NCI-H1694 (cell line): ENCODE results near the gene SLC9A3.
A peak's percentile ranks its signal among the peaks of the same experiment; 100 is the strongest.
"Not testable (repeated sequence)": the region's sequence is repeated elsewhere in the genome, so short reads cannot be mapped to it uniquely, and the experiment has no call there.

ENCODE experiments used
- DNase-seq: peaks from one replicate; lab custom pipeline; 2025; lab: John Stamatoyannopoulos, UW

Gene SLC9A3

DNA sequence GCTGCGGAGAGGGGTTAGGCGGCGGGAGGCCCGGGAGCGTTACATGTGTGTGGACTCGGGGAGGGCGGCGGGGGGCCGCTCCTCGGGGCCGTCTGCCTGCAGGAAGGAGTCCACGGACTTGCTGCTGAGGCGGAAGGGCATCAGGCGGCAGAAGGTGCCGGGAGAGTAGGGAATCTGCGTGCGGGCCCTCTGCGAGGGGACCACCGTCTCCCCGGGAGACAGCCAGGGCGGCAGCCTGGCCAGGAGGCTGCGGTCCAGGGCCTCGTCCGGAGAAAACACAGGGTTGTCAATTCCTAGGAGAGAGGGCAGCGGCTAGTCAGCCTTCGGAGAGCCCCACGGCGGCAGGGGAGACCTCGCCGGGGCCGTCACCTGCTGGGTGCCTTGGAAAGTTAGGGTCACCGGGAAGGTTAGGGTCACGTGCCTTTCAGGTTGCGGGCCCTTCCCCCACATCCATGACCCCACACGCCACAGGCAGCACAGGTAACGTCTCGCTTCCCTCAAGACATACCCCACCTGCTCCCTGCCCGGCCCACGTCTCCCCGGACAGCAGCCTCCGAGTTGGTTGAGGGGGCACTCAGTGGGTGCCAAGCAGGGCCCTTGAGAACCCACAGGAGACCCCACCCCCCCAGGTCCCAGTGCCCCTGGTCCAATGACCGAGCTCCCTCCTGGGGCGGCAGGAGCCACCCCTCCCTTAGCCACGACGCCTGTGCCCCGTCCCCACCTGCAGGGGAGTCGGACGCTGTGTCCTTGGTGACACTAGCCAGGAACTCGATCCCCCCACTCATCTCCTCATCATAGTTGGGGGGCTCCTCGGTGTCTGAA is 49.2 kb downstream of the SLC9A3 start:
- DNase-seq = no peak

DNA sequence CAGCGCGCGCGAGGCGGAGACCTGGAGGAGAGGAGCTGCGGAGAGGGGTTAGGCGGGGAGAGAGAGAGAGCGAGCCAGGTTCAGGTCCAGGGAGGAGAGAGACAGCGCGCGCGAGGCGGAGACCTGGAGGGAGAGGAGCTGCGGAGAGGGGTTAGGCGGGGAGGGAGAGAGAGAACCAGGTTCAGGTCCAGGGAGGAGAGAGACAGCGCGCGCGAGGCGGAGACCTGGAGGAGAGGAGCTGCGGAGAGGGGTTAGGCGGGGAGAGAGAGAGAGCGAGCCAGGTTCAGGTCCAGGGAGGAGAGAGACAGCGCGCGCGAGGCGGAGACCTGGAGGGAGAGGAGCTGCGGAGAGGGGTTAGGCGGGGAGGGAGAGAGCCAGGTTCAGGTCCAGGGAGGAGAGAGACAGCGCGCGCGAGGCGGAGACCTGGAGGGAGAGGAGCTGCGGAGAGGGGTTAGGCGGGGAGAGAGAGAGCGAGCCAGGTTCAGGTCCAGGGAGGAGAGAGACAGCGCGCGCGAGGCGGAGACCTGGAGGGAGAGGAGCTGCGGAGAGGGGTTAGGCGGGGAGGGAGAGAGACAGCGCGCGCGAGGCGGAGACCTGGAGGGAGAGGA is 49.9 kb downstream of the SLC9A3 start:
- DNase-seq = not testable (repeated sequence)

DNA sequence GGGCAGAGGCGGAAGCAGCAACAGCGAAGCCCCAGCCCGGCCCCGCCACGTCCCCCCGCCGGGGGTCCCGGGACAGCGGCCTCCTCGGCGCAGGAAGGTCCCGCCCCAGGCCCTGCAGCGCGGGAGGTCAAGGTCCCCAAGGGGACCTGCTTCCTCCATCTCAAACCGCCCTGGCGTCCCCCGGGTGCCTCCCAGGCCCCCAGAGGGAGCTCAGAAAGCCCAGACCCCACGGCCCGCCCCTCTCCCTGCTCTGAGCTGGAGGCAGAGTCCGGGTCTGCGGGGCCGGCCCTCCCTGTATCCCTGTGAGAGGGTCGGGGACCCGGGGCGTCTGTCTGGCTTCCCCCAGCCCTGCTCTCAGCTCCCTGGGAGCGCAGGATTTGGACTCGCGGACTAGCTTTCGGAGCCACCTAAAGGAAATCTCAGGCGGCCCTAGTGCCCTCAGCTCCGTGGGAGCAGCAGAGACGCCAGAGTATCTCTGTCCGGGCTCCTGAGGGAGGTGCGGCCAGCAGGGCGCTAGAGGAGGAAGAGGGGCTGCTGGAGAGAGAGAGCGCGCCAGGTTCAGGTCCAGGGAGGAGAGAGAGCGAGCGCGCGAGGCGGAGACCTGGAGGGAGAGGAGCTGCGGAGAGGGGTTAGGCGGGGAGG is 50.6 kb downstream of the SLC9A3 start:
- DNase-seq = no peak

DNA sequence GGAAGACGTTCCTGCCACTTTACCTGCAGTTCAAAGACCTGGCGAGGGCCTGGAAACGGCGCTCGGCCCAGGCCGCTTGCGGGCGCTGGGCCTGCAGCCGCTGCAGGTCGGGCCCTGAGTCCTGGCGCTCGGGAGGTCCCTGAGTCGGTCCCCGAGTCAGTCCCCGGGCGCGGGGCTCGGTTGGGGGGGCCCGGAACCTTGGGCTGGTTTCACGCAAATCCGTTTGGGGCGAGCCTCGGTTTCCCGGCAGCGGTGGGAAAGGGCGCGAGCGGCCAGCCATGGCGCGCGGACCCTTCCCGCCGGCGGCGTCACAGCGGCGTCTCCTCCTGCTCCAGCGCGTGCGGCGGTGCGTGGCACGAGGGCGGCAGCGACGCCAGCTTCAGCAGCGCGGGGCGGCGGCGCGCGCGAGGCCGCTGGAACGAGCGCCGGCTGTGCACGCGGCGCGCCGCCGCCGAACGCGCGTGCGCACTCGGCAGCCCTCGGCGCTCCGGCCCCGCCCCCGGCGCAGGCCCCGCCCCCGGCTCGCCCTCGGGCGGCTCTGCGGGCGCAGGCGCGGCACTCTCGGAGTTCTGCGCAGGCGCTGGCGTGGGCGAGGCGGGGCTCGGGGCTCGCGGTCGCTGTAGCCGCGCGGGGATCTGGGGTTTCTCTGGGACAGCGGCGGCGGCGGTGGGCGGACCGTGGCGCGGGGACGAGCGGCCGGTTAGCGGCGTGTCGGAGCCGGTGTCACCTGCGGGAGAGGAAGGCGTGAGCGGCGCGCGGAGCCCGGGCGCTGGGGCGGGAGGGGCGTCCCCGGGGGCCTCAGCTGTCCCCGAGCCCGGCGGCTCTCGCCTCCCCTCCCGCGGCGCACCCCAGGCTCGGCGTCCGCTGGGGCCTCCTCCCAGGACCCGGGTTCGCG is 51.3 kb downstream of the SLC9A3 start:
- peak; percentile 74 for DNase-seq

DNA sequence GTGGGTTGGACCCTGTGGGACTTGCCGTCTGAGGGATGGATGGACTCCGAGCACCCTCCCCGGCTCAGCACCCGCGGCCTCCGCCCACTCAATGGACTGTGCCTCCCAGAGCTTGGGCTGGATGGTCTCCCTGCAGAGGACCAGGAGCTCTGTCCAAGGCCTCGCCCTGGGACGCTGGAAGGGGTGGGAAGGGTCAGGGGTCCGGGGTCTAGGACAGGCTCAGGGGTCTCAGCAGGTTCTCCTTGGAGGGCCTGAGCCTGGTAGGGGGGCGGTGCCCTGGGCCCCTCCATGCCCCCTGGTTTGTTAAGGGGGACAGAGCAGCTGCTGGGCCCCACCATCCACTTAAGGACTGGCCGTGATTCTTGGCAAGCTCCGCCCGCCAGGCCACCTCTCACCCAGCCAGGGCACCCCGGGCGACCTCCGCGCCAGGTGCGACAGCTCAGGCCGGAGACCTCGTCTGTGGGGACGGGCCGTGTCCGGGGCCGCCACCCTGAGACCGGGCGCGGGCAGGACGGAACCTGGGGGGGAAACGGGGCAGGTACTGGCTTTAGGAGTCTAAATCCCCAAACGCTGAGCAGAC is 52.1 kb downstream of the SLC9A3 start:
- no peak for DNase-seq

DNA sequence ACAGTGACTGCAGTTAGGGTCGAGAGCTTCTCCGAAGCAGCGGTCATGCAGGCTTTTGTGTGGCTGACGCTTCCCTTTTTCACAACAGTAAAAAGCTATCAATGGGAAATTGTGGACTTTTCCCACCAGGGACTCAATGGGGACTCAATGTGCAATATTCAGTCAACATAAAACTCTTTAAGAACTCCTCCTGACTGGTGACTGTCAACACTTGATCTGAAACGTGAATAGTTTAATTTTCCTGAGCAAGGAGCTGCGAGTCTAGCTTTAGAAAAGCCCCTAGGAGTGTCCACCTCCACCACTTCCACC is 52.5 kb downstream of the SLC9A3 start:
- DNase-seq = no peak

DNA sequence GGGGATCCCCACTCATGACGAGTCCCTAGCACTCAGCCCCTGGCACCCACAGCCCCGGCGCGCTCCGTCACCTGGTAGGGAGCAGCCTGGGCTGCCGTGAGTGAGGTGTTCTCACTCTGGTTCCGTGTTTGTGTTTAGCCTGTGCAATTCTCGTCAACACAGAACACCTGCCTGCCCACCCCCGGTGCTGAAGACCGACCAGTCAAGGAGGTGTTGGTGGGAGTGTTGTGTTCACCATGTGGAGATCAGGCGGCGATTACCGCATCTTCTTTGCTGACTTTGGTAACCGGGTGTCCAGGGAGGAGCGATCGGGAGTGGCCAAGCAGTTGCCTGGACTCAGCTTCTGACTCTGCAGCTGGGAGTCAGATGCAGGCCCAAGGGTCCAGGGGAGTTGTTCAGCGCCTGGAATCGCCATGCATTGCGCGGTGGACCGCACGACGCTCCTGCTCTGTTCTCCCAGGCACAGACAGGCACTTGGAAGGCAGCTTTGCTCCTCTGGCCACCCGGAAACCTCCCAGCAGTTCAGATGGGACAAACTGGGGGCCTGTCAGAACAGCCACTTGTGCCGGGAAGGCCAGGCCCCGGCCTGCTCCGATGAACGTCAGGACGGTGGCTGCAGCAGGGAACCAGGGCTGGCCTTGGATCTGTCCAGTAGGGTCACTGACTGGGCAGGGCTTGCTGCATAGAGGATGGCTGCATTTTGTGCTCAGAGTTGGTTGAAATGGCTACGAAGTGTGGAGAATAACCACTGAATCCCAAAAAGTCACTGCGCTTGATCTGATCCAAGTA is 53.1 kb downstream of the SLC9A3 start:
- DNase-seq = no peak

DNA sequence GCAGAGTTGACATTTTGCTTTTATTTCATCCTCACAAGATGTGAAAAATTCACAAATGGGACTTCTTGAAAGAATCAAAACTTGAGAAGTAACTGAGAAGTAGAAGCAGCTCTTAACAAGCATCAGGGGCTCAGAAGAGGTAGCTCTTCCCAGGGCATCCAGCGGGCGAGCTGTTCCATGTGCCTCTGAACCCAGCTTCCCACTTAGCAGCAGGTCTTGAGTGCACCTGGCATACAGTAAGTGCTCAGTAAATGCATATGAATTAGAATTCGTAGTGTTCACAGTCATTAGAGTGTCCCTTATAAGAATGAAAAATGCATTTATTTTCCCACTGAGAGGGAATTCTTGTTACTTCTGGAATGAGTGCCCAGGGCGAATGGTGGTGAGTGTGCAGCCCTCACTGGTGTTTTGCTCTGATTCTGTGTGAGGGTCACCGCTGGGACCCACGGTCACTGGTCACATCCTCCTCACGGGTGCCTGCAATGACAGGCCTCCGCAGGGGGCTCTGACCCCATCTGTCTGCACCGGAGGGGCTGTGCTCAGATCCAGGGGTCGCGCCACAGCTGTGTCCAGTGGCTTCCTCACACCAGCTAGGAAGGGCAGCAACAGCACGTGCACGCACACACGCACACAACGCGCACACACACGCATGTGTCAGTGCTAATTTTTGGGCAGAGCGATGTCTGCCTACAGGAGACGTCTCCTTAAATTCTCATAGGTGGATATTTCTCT is 54.3 kb downstream of the SLC9A3 start:
- DNase-seq = no peak

DNA sequence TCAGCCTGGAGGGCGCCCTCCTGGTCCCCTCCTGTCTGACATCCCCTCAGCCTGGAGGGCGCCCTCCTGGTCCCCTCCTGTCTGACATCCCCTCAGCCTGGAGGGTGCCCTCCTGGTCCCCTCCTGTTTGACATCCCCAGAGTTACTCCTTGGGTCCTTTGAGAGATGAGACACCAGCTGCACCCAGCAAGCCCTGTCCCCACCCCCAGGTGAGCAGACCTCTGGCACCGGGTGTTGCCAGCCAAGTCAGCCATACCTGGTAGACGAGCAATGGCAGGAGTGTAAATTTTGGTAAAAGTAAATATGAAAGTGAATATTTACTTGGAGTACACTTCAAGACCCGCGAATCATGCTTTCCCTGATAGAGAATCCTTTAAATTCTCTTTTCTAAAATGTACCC is 55.8 kb downstream of the SLC9A3 start:
- no peak for DNase-seq

DNA sequence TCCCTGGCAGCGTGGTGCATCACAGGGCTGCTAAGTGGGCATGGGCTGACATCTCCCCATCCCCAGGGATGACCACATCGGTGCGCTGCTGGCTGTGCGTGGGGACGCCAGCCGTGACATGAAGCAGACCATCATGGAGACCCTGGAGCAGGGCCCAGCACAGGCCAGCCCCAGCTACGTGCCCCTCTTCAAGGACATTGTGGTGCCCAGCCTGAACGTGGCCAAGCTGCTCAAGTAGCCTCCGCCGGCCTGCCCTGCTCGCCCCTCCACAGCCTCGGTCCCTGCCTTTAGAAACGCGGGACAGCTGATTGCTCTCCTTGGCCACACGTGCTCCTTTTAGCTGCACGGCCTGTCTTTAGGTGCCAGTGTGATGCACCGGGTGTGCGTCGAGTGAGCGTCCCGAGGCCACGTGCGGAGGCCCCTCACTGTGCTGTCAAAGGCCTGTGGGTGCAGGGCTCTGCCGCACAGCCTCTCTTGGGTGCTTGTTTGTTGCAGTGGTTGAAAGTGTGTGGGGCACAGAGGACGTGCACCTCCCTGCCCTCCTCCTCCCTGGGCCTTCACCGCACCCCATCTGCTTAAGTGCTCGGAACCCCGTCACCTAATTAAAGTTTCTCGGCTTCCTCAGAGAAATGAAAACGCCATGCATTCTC is 57.5 kb downstream of the SLC9A3 start:
- no peak for DNase-seq

DNA sequence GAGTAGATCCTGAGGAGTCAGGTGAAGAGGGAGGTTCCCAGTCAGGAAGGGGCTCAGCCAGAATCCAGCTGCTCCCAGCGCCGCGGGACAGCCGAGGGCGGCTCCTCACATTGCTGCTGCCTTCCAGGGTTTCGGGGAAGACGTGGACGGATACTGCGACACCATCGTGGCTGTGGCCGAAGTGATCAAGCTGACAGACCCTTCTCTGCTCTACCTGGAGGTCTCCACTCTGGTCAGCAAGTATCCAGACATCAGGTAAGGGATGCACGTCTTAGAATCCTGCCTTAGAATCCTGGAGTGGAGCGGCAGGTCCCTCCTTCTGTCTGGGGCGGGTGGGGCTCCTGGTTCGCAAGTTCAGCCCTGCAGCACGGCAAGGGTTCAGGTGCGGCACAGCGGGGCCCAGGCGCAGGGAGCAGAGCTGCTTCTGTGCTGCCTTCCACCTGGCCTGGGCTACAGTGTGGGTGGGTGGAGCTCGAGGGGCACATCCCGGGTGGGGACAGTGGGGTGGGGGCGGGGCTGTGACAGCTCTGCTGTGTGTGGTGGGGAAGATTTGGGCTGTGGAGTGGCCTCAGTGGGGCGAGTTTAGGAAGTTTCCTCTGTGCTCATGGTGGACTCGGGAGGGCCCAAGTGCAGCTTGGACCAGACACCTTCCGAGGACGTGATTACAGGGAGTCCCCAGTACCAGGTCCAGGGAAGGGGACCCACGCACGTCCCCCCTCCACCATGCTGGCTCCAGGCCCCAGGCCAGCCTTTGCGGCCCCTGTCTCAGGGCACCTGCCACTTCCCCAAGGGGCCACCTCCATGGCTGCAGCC is 58.5 kb downstream of the SLC9A3 start:
- DNase-seq = no peak

DNA sequence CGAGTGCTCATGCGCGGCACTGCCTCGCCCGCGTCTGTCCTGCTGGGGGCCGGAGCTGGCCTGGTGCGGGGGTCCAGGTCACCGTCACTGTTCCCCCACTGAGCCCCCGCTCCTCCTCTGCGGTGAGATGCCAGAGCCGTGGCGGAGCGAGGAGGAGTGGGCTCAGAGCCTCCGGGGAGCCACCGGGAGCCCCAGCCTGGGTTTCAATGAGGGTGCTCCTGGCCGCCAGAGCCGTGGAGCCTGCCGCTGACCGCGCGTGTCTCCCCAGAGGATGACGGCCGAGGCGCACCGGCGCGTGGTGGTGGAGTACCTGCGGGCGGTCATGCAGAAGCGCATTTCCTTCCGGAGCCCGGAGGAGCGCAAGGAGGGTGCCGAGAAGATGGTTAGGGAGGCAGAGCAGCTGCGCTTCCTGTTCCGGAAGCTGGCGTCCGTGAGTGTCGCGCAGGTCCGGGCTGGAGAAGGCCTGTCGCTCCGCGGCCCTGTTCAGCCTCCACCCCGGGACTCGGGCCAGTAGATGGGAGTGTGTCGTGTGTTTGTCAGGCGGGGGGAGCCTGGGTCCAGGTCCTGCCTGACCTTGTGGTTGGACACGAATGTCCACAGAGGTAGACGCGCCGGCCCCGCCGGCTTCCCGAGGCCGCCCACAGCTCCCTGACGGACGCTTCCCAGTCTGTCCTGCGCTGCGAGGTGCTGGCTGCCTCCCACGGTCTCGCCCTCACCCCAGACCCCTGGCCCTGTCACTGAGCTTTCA is 59.2 kb downstream of the SLC9A3 start:
- DNase-seq = no peak

DNA sequence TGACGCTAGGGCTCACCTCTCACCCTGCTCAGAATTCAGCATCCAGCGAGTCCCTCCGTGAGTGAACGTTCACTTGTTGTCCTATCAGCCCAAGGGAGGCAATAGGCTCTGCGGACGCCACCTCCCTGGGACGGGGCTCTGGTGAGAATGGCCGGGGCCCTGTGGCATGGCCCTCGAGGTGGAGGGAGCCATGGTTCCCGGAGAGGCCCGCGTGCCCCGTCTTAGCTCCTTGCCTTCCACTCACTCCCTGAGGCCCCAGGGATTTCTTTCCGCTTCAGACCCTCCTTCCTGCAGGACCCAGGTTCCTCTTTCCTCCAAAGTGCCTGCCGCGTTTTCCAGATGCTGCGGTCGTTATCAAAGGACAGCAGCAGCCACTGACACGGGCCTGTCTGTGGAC is 59.8 kb downstream of the SLC9A3 start:
- no peak for DNase-seq

DNA sequence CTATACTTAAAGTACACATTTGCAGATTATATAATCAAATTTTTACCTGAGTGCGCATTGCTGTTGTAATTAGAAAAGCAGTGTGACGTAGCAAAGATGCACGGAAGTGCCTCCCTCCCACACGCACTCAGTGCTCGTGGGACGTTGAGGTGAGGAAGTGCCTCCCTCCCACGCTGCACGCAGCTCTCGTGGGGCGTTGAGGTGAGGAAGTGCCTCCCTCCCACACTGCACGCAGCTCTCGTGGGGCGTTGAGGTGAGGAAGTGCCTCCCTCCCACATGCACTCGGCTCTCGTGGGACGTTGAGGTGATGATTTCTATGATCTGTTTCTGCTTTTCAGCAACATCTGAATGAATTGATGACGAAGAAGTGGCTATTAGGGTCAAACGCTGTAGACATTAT is 60.3 kb downstream of the SLC9A3 start:
- no peak for DNase-seq

DNA sequence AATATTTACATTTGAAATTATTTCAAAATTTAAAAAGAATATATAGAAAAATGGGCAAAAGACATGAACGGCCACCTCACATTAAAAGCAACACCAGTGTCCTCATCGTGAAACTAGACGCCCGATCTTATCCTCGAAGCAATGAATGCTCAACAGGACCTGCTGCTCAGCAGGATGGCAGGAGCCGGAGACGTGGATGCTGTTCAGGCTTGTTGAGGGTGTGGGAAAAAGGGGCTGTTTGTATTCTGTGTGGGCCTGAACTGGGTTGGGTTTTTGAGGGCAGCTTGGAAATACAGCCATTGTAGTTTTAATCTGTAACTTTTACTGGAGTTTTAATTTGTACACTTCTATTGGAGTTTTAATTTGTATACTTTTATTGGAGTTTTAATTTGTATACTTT is 60.9 kb downstream of the SLC9A3 start:
- DNase-seq = no peak

DNA sequence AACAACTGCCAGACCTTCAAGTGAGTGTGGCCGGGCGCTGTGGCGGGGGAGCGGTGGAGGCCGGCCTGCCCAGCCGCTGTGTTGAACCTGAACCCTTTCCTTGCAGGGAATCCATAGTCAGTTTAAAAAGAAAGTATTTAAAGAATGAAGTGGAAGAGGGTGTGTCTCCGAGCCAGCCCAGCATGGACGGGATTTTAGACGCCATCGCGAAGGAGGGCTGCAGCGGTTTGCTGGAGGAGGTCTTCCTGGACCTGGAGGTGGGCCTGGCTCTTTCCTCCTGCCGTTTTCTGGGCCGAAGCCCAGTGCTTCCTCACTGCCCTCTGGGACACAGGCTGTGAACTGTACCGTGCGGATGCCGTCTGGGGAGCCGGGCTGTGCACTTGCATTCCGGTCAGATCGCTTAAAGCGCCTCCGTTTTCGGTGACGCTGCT is 62.2 kb downstream of the SLC9A3 start:
- no peak for DNase-seq

DNA sequence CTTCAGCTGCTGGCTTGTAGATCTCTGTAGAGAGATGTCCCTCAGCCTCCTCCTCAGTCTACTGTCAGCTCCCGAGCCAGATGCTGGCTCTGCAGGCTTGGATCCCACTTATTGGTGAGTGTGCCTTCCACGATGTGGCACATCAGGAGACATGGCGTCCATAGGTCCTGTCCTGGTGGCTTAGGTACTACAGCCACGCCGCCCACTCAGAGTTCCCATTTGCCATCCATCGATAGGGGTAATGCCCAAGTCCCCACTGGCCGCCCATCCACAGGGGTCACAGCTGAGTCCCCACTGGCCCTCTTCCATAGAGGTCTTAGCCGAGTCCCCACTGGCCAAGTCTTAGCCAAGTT is 64.0 kb downstream of the SLC9A3 start:
- no peak for DNase-seq

DNA sequence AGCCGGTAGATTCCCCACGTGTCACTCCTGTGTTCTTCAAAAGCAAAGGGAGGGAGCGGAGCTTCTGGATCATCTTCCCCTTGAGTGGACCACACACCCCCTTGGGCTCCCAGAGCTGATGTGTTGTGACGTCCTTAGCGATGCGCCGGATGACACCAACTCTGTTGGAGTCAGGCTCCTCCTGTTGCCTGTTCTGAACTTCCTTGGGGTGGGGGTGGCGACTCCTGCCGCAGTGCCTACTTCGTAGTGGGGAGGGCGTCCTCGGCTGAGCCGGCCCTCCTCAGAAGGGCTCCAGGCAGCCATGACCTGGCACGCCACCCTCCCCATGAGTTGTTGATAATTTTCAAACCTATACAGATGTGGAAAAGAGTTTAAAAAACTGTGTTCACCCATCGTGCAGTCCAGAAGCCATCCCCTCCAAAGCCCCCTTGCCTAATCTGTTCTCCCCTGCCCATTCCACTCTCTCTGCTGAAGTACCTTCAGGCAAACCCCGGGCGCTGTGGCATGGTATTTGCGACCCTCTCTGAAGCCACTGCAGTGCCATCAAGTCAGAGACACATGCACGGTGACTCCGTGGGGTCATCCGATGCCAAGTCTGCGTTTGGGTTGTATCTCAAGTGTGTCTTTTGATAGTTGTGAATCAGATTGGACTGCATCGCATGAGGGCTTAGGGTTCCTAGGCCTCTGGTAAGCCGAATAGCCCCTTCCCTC is 64.5 kb downstream of the SLC9A3 start:
- no peak for DNase-seq
